WTC11 (cell line): ENCODE measurements around the gene CEP131. TPM values are rescaled to one million over a fixed set of nuclear protein-coding genes. Genes with fewer than 3 reads are reported as not detected.

Experiments used
- ATAC-seq: fragments of 200-7000 bp; cut with Tn5 transposase; 2 replicates; pipeline ENCODE4 v1.10.0; 2021; ENCODE audit warnings: mild to moderate bottlenecking, moderate library complexity
- CTCF ChIA-PET: fragments of 300-600 bp; sonication (Branson Sonifier 250); formaldehyde crosslinking; loops from one replicate; lab custom pipeline; 2021; ENCODE audit warnings: antibody characterized with exemption; lab: Charles Lee
- POLR2A ChIA-PET: fragments of 350-600 bp; sonication (Branson Sonifier 250); formaldehyde crosslinking; loops from one replicate; lab custom pipeline; 2021; ENCODE audit warnings: antibody characterized with exemption; lab: Charles Lee
- DNase-seq: peaks from one replicate; pipeline ENCODE4 v3.0.0; 2021; ENCODE audit warnings: low spot score
- H3K27ac Mint-ChIP-seq: 2 replicates; pipeline ENCODE4 v1.8.0; 2021; ENCODE audit warnings: mixed read lengths
- H3K27me3 Mint-ChIP-seq: 2 replicates; pipeline ENCODE4 v1.8.0; 2021; ENCODE audit warnings: low read depth, mild to moderate bottlenecking, moderate library complexity, mixed read lengths
- H3K36me3 Mint-ChIP-seq: 2 replicates; pipeline ENCODE4 v1.8.0; 2021; ENCODE audit warnings: mixed read lengths
- H3K4me1 Mint-ChIP-seq: 2 replicates; pipeline ENCODE4 v1.8.0; 2022; ENCODE audit warnings: mixed read lengths
- H3K4me3 Mint-ChIP-seq: 2 replicates; pipeline ENCODE4 v1.8.0; 2021; ENCODE audit warnings: mild to moderate bottlenecking, moderate library complexity, mixed read lengths
- H3K9me3 Mint-ChIP-seq: 2 replicates; pipeline ENCODE4 v1.8.0; 2021; ENCODE audit warnings: mixed read lengths
- CREM ChIP-seq: sonication (generic); formaldehyde crosslinking; IDR thresholded peaks from 2 replicates; pipeline ENCODE4 v1.8.1; 2022; ENCODE audit warnings: mild to moderate bottlenecking, missing genetic modification reagents, moderate library complexity
- IRF2 ChIP-seq: sonication (generic); formaldehyde crosslinking; IDR thresholded peaks from 2 replicates; pipeline ENCODE4 v1.8.0; 2022; ENCODE audit warnings: low read depth, missing genetic modification reagents, borderline replicate concordance
- KAT7 ChIP-seq: sonication (generic); formaldehyde crosslinking; IDR thresholded peaks from 2 replicates; pipeline ENCODE4 v1.8.1; 2023; ENCODE audit warnings: missing genetic modification reagents, mild to moderate bottlenecking, borderline replicate concordance
- NFATC4 ChIP-seq: fragments of 250-450 bp; sonication (Bioruptor Pico); IDR thresholded peaks from 2 replicates; pipeline ENCODE4 v1.9.0; 2021; ENCODE audit warnings: mild to moderate bottlenecking
- NR2C2 ChIP-seq: sonication (generic); formaldehyde crosslinking; IDR thresholded peaks from 2 replicates; pipeline ENCODE4 v1.8.0; 2022; ENCODE audit warnings: mild to moderate bottlenecking, missing genetic modification reagents
- NR3C1 ChIP-seq: sonication (generic); formaldehyde crosslinking; conservative IDR thresholded peaks from 2 replicates; pipeline ENCODE4 v1.8.1; 2023; ENCODE audit warnings: low read depth, mild to moderate bottlenecking, missing genetic modification reagents
- PRRX2 ChIP-seq: fragments of 250-450 bp; sonication (Bioruptor Pico); IDR thresholded peaks from 2 replicates; pipeline ENCODE4 v1.8.0; 2021; ENCODE audit warnings: mild to moderate bottlenecking
- SMAD4 ChIP-seq: sonication (generic); formaldehyde crosslinking; IDR thresholded peaks from 2 replicates; pipeline ENCODE4 v1.8.0; 2022; ENCODE audit warnings: mild to moderate bottlenecking, missing genetic modification reagents
- TEAD4 ChIP-seq: sonication (generic); formaldehyde crosslinking; IDR thresholded peaks from 2 replicates; pipeline ENCODE4 v1.8.0; 2022; ENCODE audit warnings: mild to moderate bottlenecking, missing genetic modification reagents
- ZNF121 ChIP-seq: sonication (generic); formaldehyde crosslinking; IDR thresholded peaks from 2 replicates; pipeline ENCODE4 v1.8.0; 2023; ENCODE audit warnings: missing genetic modification reagents
- ZNF219 ChIP-seq: sonication (generic); formaldehyde crosslinking; IDR thresholded peaks from 2 replicates; pipeline ENCODE4 v1.8.0; 2023; ENCODE audit warnings: missing genetic modification reagents, mild to moderate bottlenecking, borderline replicate concordance
- ZNF263 ChIP-seq: sonication (generic); formaldehyde crosslinking; IDR thresholded peaks from 2 replicates; pipeline ENCODE4 v1.8.1; 2022; ENCODE audit warnings: low read depth, mild to moderate bottlenecking, moderate library complexity, missing genetic modification reagents
- ZNF317 ChIP-seq: sonication (generic); formaldehyde crosslinking; IDR thresholded peaks from 2 replicates; pipeline ENCODE4 v1.8.1; 2023; ENCODE audit warnings: low read depth, mild to moderate bottlenecking, moderate library complexity, missing genetic modification reagents, borderline replicate concordance
- total RNA-seq: library from RNA; stranded (reverse); gene quantifications from 3 replicates; pipeline ENCODE4 v1.2.3, GENCODE V29; 2021
- TF ChIP-seq, protein P1 (sequence below): sonication (generic); formaldehyde crosslinking; IDR thresholded peaks from 2 replicates; pipeline ENCODE4 v1.8.1; 2022; ENCODE audit warnings: mild to moderate bottlenecking, moderate library complexity, missing genetic modification reagents
- TF ChIP-seq, protein P2 (sequence below): sonication (generic); formaldehyde crosslinking; IDR thresholded peaks from 2 replicates; pipeline ENCODE4 v1.8.0; 2023; ENCODE audit warnings: mild to moderate bottlenecking, missing genetic modification reagents
- TF ChIP-seq, protein P3 (sequence below): sonication (generic); formaldehyde crosslinking; IDR thresholded peaks from 2 replicates; pipeline ENCODE4 v1.8.1; 2022; ENCODE audit warnings: missing genetic modification reagents, borderline replicate concordance
- TF ChIP-seq, protein P4 (sequence below): sonication (generic); formaldehyde crosslinking; IDR thresholded peaks from 2 replicates; pipeline ENCODE4 v1.8.1; 2023; ENCODE audit warnings: mild to moderate bottlenecking, missing genetic modification reagents
- TF ChIP-seq, protein P5 (sequence below): sonication (generic); formaldehyde crosslinking; IDR thresholded peaks from 2 replicates; pipeline ENCODE4 v1.8.1; 2023; ENCODE audit warnings: mild to moderate bottlenecking, moderate library complexity, missing genetic modification reagents
- TF ChIP-seq, protein P6 (sequence below): sonication (generic); formaldehyde crosslinking; IDR thresholded peaks from 2 replicates; pipeline ENCODE4 v1.8.1; 2022; ENCODE audit warnings: low read depth, missing genetic modification reagents, borderline replicate concordance

Gene CEP131
- total RNA-seq, 1 experiment from 2014 or later, result 35.2 TPM

DNA sequence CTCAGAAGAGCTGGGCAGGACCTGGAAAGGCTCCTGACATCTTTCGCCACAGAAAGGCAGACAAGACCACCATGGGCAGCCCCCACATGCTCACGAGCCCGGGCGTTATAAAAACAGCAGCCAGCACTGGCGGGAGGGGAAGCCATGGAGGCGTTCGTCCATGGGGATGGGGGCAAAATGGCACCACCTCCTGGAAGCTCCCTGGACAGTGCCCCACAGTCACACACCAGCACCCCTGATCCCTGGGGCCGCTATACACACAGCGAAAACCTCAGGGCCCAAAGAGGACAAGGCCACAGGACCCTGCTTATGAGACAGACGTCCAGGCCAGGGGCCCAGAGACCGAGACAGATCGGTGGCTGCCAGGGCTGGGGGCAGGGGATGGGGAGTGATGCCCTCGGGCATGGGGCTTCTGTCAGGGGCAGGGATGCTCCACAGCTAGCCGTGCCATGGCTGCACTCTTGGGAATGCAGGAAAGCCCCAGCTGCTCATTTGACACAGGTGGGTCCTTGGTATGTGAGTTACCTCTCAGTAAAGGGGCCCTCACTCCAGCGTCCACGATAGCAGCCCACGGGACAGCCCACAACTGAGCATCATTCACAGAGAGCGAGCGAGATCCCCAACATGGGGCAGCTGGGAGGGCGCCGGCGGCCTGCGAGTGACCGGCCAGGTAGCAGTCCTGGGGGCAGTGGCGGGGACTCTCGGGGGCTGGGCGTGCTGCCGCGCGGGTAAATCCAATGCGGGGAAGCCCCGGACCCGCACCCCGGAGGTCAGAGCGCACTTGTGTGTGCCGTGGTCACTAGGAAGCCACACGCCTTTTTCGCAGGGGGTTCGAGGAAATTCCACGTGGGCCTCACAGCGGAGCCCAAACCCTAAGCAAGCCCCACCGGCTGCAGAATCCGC lies 63.8 kb downstream of the CEP131 start:
- POLR2A ChIA-PET, result no interaction called here
- CTCF ChIA-PET, result interaction anchor here (1.6 kb wide), 1 partner anchor 57 kb away, joined by 3 read pairs; no protein-coding TSS in a partner anchor

DNA sequence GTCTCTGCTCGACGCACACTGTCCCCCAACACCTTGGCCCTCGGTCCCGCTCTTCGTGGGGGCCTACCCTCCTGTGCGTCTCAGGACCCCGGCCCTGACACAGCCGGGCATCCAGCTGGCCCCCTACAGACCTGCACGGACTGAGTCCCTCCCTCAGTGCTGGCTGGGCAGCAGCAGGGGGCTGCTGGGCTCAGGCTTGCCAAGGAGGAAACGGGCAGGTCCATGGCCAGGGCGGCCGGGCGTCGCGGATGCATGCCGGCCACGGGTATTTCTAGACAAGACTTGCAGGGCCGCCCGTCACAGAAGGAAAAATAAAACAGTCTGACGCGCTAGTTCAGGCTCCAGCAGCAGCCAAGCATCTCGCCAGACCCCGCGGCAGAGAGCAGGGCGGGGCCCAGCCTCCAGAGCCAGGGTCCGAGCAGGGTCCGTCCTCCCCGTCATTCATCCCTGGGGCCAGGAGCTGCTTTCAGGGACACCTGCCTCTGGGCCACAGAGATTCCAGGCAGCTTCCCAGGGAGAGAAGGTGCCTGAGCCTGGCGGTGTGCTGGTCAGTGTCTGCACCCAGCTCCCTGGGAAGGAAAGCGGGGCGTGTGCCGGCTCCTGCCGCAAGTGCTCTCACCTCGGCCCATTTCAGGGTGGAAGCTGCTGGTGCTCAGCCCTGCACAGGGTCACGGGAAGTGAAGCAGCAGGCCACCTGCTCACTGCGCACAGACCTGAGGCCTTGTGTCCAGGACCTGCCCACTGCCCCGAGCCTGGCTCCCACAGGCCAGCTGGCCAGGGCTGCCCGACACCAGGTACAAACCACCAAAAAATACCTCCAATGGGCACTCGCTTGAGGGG lies 64.7 kb downstream of the CEP131 start:
- CTCF ChIA-PET, result no interaction called here
- Mint-ChIP-seq H3K4me1 (no peaks in the 10 kb centered on the region), H3K27ac (no peak overlapping the region), H3K9me3 (no peaks in the 10 kb centered on the region), H3K27me3 (no peaks in the 10 kb centered on the region; the same call in 1 of the 2 replicates), H3K4me3 (no peak overlapping the region), H3K36me3 (no peaks in the 10 kb centered on the region)
- DNase-seq (no peak), ATAC-seq (no peak)
- POLR2A ChIA-PET, result no interaction called here
- TF ChIP-seq NR2C2 (CRISPR knock-in tag) (no peak), SMAD4 (CRISPR knock-in tag) (no peak), CREM (no peak), ZNF219 (CRISPR knock-in tag) (no peak), IRF2 (CRISPR knock-in tag) (no peak), TEAD4 (CRISPR knock-in tag) (no peak), ZNF317 (CRISPR knock-in tag) (no peak), ZNF263 (CRISPR knock-in tag) (no peak)
- TF ChIP-seq, protein P1, sequence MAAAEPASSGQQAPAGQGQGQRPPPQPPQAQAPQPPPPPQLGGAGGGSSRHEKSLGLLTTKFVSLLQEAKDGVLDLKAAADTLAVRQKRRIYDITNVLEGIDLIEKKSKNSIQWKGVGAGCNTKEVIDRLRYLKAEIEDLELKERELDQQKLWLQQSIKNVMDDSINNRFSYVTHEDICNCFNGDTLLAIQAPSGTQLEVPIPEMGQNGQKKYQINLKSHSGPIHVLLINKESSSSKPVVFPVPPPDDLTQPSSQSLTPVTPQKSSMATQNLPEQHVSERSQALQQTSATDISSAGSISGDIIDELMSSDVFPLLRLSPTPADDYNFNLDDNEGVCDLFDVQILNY (CRISPR knock-in tag), result no peak
- TF ChIP-seq, protein P2, sequence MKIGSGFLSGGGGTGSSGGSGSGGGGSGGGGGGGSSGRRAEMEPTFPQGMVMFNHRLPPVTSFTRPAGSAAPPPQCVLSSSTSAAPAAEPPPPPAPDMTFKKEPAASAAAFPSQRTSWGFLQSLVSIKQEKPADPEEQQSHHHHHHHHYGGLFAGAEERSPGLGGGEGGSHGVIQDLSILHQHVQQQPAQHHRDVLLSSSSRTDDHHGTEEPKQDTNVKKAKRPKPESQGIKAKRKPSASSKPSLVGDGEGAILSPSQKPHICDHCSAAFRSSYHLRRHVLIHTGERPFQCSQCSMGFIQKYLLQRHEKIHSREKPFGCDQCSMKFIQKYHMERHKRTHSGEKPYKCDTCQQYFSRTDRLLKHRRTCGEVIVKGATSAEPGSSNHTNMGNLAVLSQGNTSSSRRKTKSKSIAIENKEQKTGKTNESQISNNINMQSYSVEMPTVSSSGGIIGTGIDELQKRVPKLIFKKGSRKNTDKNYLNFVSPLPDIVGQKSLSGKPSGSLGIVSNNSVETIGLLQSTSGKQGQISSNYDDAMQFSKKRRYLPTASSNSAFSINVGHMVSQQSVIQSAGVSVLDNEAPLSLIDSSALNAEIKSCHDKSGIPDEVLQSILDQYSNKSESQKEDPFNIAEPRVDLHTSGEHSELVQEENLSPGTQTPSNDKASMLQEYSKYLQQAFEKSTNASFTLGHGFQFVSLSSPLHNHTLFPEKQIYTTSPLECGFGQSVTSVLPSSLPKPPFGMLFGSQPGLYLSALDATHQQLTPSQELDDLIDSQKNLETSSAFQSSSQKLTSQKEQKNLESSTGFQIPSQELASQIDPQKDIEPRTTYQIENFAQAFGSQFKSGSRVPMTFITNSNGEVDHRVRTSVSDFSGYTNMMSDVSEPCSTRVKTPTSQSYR (CRISPR knock-in tag), result no peak
- TF ChIP-seq, protein P3, sequence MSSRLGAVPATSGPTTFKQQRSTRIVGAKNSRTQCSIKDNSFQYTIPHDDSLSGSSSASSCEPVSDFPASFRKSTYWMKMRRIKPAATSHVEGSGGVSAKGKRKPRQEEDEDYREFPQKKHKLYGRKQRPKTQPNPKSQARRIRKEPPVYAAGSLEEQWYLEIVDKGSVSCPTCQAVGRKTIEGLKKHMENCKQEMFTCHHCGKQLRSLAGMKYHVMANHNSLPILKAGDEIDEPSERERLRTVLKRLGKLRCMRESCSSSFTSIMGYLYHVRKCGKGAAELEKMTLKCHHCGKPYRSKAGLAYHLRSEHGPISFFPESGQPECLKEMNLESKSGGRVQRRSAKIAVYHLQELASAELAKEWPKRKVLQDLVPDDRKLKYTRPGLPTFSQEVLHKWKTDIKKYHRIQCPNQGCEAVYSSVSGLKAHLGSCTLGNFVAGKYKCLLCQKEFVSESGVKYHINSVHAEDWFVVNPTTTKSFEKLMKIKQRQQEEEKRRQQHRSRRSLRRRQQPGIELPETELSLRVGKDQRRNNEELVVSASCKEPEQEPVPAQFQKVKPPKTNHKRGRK (CRISPR knock-in tag), result no peak

More for the DNA sequence above, 63.8 kb downstream of the CEP131 start:
- no peaks in the 10 kb centered on the region for H3K4me1 Mint-ChIP-seq
- ATAC-seq (no peak), DNase-seq (no peak)
- no peak overlapping the region for H3K27ac Mint-ChIP-seq
- no peaks in the 10 kb centered on the region for H3K36me3 Mint-ChIP-seq
- H3K4me3 Mint-ChIP-seq, result no peak overlapping the region
- no peaks in the 10 kb centered on the region; the same call in 1 of the 2 replicates for H3K27me3 Mint-ChIP-seq
- no peaks in the 10 kb centered on the region for H3K9me3 Mint-ChIP-seq
- TF ChIP-seq PRRX2 (no peak), NR3C1 (CRISPR knock-in tag) (no peak), ZNF121 (CRISPR knock-in tag) (no peak), NFATC4 (CRISPR knock-in tag) (no peak), KAT7 (CRISPR knock-in tag) (no peak)
- TF ChIP-seq, protein P4, sequence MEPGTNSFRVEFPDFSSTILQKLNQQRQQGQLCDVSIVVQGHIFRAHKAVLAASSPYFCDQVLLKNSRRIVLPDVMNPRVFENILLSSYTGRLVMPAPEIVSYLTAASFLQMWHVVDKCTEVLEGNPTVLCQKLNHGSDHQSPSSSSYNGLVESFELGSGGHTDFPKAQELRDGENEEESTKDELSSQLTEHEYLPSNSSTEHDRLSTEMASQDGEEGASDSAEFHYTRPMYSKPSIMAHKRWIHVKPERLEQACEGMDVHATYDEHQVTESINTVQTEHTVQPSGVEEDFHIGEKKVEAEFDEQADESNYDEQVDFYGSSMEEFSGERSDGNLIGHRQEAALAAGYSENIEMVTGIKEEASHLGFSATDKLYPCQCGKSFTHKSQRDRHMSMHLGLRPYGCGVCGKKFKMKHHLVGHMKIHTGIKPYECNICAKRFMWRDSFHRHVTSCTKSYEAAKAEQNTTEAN (CRISPR knock-in tag), result no peak
- TF ChIP-seq, protein P5, sequence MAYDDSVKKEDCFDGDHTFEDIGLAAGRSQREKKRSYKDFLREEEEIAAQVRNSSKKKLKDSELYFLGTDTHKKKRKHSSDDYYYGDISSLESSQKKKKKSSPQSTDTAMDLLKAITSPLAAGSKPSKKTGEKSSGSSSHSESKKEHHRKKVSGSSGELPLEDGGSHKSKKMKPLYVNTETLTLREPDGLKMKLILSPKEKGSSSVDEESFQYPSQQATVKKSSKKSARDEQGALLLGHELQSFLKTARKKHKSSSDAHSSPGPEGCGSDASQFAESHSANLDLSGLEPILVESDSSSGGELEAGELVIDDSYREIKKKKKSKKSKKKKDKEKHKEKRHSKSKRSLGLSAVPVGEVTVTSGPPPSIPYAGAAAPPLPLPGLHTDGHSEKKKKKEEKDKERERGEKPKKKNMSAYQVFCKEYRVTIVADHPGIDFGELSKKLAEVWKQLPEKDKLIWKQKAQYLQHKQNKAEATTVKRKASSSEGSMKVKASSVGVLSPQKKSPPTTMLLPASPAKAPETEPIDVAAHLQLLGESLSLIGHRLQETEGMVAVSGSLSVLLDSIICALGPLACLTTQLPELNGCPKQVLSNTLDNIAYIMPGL, result no peak
- TF ChIP-seq, protein P6, sequence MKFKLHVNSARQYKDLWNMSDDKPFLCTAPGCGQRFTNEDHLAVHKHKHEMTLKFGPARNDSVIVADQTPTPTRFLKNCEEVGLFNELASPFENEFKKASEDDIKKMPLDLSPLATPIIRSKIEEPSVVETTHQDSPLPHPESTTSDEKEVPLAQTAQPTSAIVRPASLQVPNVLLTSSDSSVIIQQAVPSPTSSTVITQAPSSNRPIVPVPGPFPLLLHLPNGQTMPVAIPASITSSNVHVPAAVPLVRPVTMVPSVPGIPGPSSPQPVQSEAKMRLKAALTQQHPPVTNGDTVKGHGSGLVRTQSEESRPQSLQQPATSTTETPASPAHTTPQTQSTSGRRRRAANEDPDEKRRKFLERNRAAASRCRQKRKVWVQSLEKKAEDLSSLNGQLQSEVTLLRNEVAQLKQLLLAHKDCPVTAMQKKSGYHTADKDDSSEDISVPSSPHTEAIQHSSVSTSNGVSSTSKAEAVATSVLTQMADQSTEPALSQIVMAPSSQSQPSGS (CRISPR knock-in tag), result no peak
